ENCODE results near the gene TAF11L13.

- no peak for TF ChIP-seq CTCF (IDR thresholded peaks at IDR 0.05)
- no peak for TF ChIP-seq RELA (CRISPR knock-in tag; IDR thresholded peaks at IDR 0.05; ENCODE audit: borderline replicate concordance)
- no peak for TF ChIP-seq FOXP4 (CRISPR knock-in tag; IDR thresholded peaks at IDR 0.05)
- no peak for TF ChIP-seq NR2C2 (CRISPR knock-in tag; IDR thresholded peaks at IDR 0.05)
- no peak for TF ChIP-seq CREM (CRISPR knock-in tag; IDR thresholded peaks at IDR 0.05)
- no peak for TF ChIP-seq ATF1 (CRISPR knock-in tag; IDR thresholded peaks at IDR 0.05)
- TF ChIP-seq NR3C1 (CRISPR knock-in tag; conservative IDR thresholded peaks at IDR 0.05; ENCODE audit: low read depth), result no peak
- no peak for TF ChIP-seq USF2 (CRISPR knock-in tag; IDR thresholded peaks at IDR 0.05)
These were observed 2.3 kb downstream of the TAF11L13 start, which contains the start of gene TAF11L14 for GRCh38 chr5:17634160-17634559.
